Erythroblast (primary cell): ENCODE results near the gene NAMPT.

Source experiments
- GATA1 ChIP-seq: IDR thresholded peaks from 2 replicates; pipeline ENCODE4 v1.6.1; 2011; ENCODE audit warnings: low read depth, mild to moderate bottlenecking, control low read depth, low read length, moderate library complexity
- POLR2A ChIP-seq: IDR thresholded peaks from 2 replicates; pipeline ENCODE4 v1.6.1; 2011; ENCODE audit warnings: mild to moderate bottlenecking, low read length

DNA sequence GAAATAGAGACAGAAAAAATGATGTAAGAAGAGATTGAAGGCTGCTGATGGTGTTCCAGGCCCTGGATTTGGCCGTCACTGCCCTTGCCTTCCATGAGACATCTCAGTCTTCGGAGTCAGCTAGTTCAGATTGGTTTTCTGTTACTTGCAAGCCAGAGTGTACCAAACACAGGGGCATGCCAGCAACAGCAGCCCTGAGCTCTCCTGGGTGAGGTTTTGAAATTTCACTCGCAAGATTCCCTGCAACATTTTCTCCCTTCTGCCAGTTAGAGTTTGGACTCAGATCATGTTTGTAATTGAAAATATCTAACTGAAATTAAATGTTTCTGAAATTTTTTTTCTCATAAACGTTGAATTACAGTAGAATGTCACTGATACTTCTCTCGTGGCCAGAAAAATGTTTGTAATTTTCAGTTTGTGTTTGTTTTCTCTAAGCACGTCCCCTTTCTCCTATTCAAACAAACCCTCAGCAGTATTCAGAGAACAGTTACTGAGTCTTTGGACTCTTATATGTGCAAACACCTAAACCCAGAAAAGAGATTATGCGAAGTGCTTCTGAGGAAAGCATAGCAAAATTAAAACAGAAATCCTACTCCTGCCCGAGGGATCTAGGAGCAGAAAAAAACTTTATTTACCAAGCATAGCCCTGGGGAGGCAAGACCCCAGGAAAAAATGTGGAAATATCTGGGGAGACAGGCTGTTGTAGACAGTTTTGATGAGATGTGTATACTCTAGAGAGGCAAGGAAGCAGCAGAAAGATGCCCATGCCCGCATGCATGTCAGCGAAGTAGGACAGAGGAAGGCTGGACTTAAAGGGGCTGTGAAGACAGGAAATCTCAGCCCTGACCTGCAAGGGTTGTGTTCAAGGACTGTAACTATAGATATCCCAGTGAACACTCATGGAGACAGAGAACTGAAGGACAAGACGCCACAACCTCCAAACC, 43.0 kb upstream of the NAMPT start:
- TF ChIP-seq POLR2A = no peak
- no peak for TF ChIP-seq GATA1
